ENCODE data around the gene NME4.

NME4 gene

DNA sequence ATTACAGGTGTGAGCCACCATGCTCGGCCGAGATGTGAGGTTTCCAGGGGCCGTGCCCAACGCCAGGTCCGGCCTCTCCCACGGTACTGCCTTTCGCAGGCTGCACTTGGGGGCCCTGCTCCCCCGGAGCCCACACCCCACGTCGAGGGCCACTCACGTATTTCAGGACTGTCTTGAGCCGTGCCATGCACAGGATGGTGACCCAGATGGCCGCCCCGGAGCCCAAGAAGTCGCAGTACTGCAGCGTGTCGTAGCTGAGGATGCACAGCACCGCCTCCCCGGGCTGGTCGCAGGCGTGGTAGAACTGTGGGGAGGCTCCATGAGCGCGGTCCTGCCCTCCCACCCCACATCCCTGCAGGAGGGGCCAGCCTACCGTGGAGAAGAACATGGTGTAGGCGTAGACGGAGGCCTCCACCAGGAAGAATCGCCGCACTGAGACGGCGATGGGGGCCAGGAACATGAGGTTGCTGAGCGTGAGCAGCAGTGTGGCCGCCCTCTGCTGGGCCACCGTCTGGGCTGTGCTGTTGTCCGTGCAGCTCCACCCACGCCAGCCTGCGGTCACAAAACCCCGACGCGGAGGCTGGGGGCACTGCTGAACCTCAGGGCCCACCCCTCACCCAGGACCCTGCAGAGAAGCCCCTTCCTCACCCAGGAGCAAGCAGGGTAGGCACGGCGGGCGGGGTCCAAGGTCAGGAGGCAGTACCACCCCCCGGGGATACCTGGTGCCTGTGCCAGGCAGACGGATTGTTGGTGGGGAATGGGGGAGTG is 23.0 kb upstream of the NME4 start:
- Histone ChIP-seq H3K27ac (ENCODE audit: low read length, poor library complexity, severe bottlenecking) (no peak overlapping the region), H3K23ac (ENCODE audit: low read length in 2 of 2) (no peak overlapping the region), H3K4me1 (ENCODE audit: control insufficient read depth, insufficient read depth, low read depth, low read length) (peaks cover 21% of the 10 kb centered on the region), H3K18ac (ENCODE audit: low read depth in 1 of 2, low read length in 2 of 2) (no peak overlapping the region), H3K9ac (ENCODE audit: low read length) (no peak overlapping the region), H3K79me1 (replicated peaks; ENCODE audit: low read length, poor library complexity, severe bottlenecking) (peaks cover 28% of the 10 kb centered on the region), H2BK5ac (ENCODE audit: low read depth, low read length, poor library complexity, severe bottlenecking) (no peak overlapping the region), H3K4me3 (ENCODE audit: insufficient read depth in 1 of 2, low read depth in 1 of 2, low read length in 2 of 2) (no peak overlapping the region), H4K8ac (ENCODE audit: low read length) (no peak overlapping the region), H3K4me2 (ENCODE audit: low read length, poor library complexity, severe bottlenecking) (no peak overlapping the region), H2AK5ac (ENCODE audit: low read length, severe bottlenecking) (no peak overlapping the region), H4K91ac (ENCODE audit: low read length) (no peak overlapping the region), H3K36me3 (ENCODE audit: control insufficient read depth in 1 of 2, insufficient read depth in 2 of 2, low read depth in 1 of 2, low read length in 2 of 2) (peaks cover 55 to 76% of the 10 kb centered on the region in 2 experiments), H3K9me3 (ENCODE audit: control insufficient read depth, low read length) (no peaks in the 10 kb centered on the region), H2BK120ac (ENCODE audit: low read depth, low read length) (no peak overlapping the region), H2AFZ (ENCODE audit: low read depth, low read length) (no peak overlapping the region), H2BK15ac (ENCODE audit: low read depth, poor library complexity, severe bottlenecking) (no peak overlapping the region), H3K27me3 (ENCODE audit: control insufficient read depth in 1 of 2, insufficient read depth in 1 of 2, low read length in 2 of 2) (no peaks in the 10 kb centered on the region), H3K14ac (ENCODE audit: low read length in 2 of 2) (no peak overlapping the region), H2BK12ac (ENCODE audit: low read length in 2 of 2) (no peak overlapping the region), H3K4ac (ENCODE audit: low read depth in 1 of 2, low read length in 2 of 2) (no peak overlapping the region)
- no peak for DNase-seq
- 95% methylated on average over 40 of the region's 44 CpGs for WGBS

DNA sequence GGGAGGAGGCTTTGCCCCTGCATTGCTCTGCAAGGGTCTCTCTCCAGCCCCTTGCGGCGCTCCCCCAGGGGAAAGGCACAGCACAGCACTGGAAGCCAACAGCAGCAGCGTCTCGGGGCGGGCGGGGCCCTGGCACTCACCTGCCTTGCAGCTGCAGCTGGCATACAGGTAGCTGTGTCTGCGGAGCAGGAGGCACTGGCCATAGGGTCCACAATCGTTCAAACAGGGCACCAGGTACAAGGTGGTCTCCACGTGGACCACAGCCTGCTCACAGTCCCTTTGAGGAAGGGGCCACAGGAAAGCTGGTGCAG is 22.4 kb upstream of the NME4 start:
- no peak for DNase-seq
- Histone ChIP-seq H3K4me1 (ENCODE audit: control insufficient read depth, insufficient read depth, low read depth, low read length) (peaks cover 21% of the 10 kb centered on the region), H3K4me2 (ENCODE audit: low read length, poor library complexity, severe bottlenecking) (no peak overlapping the region), H3K4me3 (ENCODE audit: insufficient read depth in 1 of 2, low read depth in 1 of 2, low read length in 2 of 2) (no peak overlapping the region), H3K23ac (ENCODE audit: low read length in 2 of 2) (no peak overlapping the region), H3K9me3 (ENCODE audit: control insufficient read depth, low read length) (no peaks in the 10 kb centered on the region), H3K18ac (ENCODE audit: low read depth in 1 of 2, low read length in 2 of 2) (no peak overlapping the region), H2AK5ac (ENCODE audit: low read length, severe bottlenecking) (no peak overlapping the region), H3K36me3 (ENCODE audit: control insufficient read depth in 1 of 2, insufficient read depth in 2 of 2, low read depth in 1 of 2, low read length in 2 of 2) (peaks cover 55 to 74% of the 10 kb centered on the region in 2 experiments), H4K91ac (ENCODE audit: low read length) (no peak overlapping the region), H3K4ac (ENCODE audit: low read depth in 1 of 2, low read length in 2 of 2) (no peak overlapping the region), H2AFZ (ENCODE audit: low read depth, low read length) (no peak overlapping the region), H4K8ac (ENCODE audit: low read length) (no peak overlapping the region), H3K79me1 (replicated peaks; ENCODE audit: low read length, poor library complexity, severe bottlenecking) (peaks cover 27% of the 10 kb centered on the region), H3K9ac (ENCODE audit: low read length) (no peak overlapping the region), H3K14ac (ENCODE audit: low read length in 2 of 2) (no peak overlapping the region), H2BK120ac (ENCODE audit: low read depth, low read length) (no peak overlapping the region), H2BK5ac (ENCODE audit: low read depth, low read length, poor library complexity, severe bottlenecking) (no peak overlapping the region), H2BK12ac (ENCODE audit: low read length in 2 of 2) (no peak overlapping the region), H3K27me3 (ENCODE audit: control insufficient read depth in 1 of 2, insufficient read depth in 1 of 2, low read length in 2 of 2) (no peaks in the 10 kb centered on the region), H3K27ac (ENCODE audit: low read length, poor library complexity, severe bottlenecking) (no peak overlapping the region), H2BK15ac (ENCODE audit: low read depth, poor library complexity, severe bottlenecking) (no peak overlapping the region)
- 97% methylated on average over 9 of the region's 9 CpGs for WGBS

GRCh38 chr16:375212-375611 is 21.8 kb upstream of the NME4 start:
- WGBS, result 93% methylated on average over 23 of the region's 23 CpGs
- H2BK120ac ChIP-seq (ENCODE audit: low read depth, low read length), result no peak overlapping the region

GRCh38 chr16:375927-376816 is 20.8 kb upstream of the NME4 start:
- H2BK5ac ChIP-seq (ENCODE audit: low read depth, low read length, poor library complexity, severe bottlenecking), result no peak overlapping the region
- H3K79me1 ChIP-seq (replicated peaks; ENCODE audit: low read length, poor library complexity, severe bottlenecking), result peaks cover 33% of the 10 kb centered on the region
- H3K36me3 ChIP-seq (ENCODE audit: control insufficient read depth in 1 of 2, insufficient read depth in 2 of 2, low read depth in 1 of 2, low read length in 2 of 2), result peaks cover 55 to 74% of the 10 kb centered on the region in 2 experiments
- DNase-seq, result no peak
- no peak overlapping the region for H3K4me3 ChIP-seq (ENCODE audit: insufficient read depth in 1 of 2, low read depth in 1 of 2, low read length in 2 of 2)
- no peak overlapping the region for H2BK12ac ChIP-seq (ENCODE audit: low read length in 2 of 2)
- H3K4me1 ChIP-seq (ENCODE audit: control insufficient read depth, insufficient read depth, low read depth, low read length), result peaks cover 24% of the 10 kb centered on the region
- H2AFZ ChIP-seq (ENCODE audit: low read depth, low read length), result no peak overlapping the region
- H3K4ac ChIP-seq (ENCODE audit: low read depth in 1 of 2, low read length in 2 of 2), result no peak overlapping the region
- no peak overlapping the region for H3K9ac ChIP-seq (ENCODE audit: low read length)
- no peaks in the 10 kb centered on the region for H3K9me3 ChIP-seq (ENCODE audit: control insufficient read depth, low read length)
- no peaks in the 10 kb centered on the region for H3K27me3 ChIP-seq (ENCODE audit: control insufficient read depth in 1 of 2, insufficient read depth in 1 of 2, low read length in 2 of 2)
- H4K8ac ChIP-seq (ENCODE audit: low read length), result no peak overlapping the region
- no peak overlapping the region for H2AK5ac ChIP-seq (ENCODE audit: low read length, severe bottlenecking)
- H2BK15ac ChIP-seq (ENCODE audit: low read depth, poor library complexity, severe bottlenecking), result no peak overlapping the region
- 96% methylated on average over 44 of the region's 44 CpGs for WGBS
- no peak overlapping the region for H3K18ac ChIP-seq (ENCODE audit: low read depth in 1 of 2, low read length in 2 of 2)
- no peak overlapping the region for H4K91ac ChIP-seq (ENCODE audit: low read length)
- no peak overlapping the region for H3K4me2 ChIP-seq (ENCODE audit: low read length, poor library complexity, severe bottlenecking)
- H3K14ac ChIP-seq (ENCODE audit: low read length in 2 of 2), result no peak overlapping the region
- H3K23ac ChIP-seq (ENCODE audit: low read length in 2 of 2), result no peak overlapping the region
- no peak overlapping the region for H3K27ac ChIP-seq (ENCODE audit: low read length, poor library complexity, severe bottlenecking)
- no peak overlapping the region for H2BK120ac ChIP-seq (ENCODE audit: low read depth, low read length)

More at GRCh38 chr16:375212-375611, 21.8 kb upstream of the NME4 start:
- Histone ChIP-seq H3K4ac (ENCODE audit: low read depth in 1 of 2, low read length in 2 of 2) (no peak overlapping the region), H3K23ac (ENCODE audit: low read length in 2 of 2) (no peak overlapping the region), H3K4me3 (ENCODE audit: insufficient read depth in 1 of 2, low read depth in 1 of 2, low read length in 2 of 2) (no peak overlapping the region), H2BK5ac (ENCODE audit: low read depth, low read length, poor library complexity, severe bottlenecking) (no peak overlapping the region), H2AFZ (ENCODE audit: low read depth, low read length) (no peak overlapping the region), H3K36me3 (ENCODE audit: control insufficient read depth in 1 of 2, insufficient read depth in 2 of 2, low read depth in 1 of 2, low read length in 2 of 2) (peaks cover 55 to 77% of the 10 kb centered on the region in 2 experiments), H3K14ac (ENCODE audit: low read length in 2 of 2) (no peak overlapping the region), H3K79me1 (replicated peaks; ENCODE audit: low read length, poor library complexity, severe bottlenecking) (peaks cover 31% of the 10 kb centered on the region), H3K4me1 (ENCODE audit: control insufficient read depth, insufficient read depth, low read depth, low read length) (peaks cover 22% of the 10 kb centered on the region), H3K4me2 (ENCODE audit: low read length, poor library complexity, severe bottlenecking) (no peak overlapping the region), H4K8ac (ENCODE audit: low read length) (no peak overlapping the region), H3K9me3 (ENCODE audit: control insufficient read depth, low read length) (no peaks in the 10 kb centered on the region), H3K18ac (ENCODE audit: low read depth in 1 of 2, low read length in 2 of 2) (no peak overlapping the region), H2BK12ac (ENCODE audit: low read length in 2 of 2) (no peak overlapping the region), H2AK5ac (ENCODE audit: low read length, severe bottlenecking) (no peak overlapping the region), H4K91ac (ENCODE audit: low read length) (no peak overlapping the region), H3K27ac (ENCODE audit: low read length, poor library complexity, severe bottlenecking) (no peak overlapping the region), H2BK15ac (ENCODE audit: low read depth, poor library complexity, severe bottlenecking) (no peak overlapping the region), H3K27me3 (ENCODE audit: control insufficient read depth in 1 of 2, insufficient read depth in 1 of 2, low read length in 2 of 2) (no peaks in the 10 kb centered on the region), H3K9ac (ENCODE audit: low read length) (no peak overlapping the region)
- DNase-seq, result no peak
